ENCODE measurements around the gene TEX53. TPM values are rescaled to one million over a fixed set of nuclear protein-coding genes. Genes with fewer than 3 reads are reported as not detected.

TEX53 gene
- total RNA-seq, 4 donors from 2014 or later: not detected

DNA sequence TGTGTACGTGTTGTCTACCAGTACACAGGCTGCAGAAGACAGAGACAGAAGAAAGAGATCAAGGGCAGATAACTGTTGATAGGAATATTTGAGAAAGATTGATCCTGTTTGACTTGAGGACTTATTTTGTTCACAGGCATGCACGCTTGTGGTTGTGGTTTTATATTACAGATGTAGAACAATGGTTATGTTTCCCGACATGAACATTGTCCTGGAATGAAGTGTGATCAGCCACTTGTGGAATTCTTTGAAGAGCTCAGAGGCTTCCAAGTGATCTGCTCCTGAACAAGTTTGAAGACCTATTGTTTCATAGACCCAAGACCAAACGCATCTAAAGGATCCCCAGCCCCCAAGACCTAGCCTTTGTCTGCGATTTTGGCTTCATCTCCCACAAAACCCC lies 13.7 kb downstream of the TEX53 start:
- WGBS, 2 donors: 84 to 88% methylated on average over 5 of the region's 5 CpGs
- intact Hi-C loops (cut with DNase I; ENCODE audit: low total_unique reads): no loop called here
- DNase-seq (ENCODE audit: low spot score in 2 of 2): no peak
- no peak for TF ChIP-seq POLR2A (IDR thresholded peaks at IDR 0.05)
- TF ChIP-seq, protein P1, sequence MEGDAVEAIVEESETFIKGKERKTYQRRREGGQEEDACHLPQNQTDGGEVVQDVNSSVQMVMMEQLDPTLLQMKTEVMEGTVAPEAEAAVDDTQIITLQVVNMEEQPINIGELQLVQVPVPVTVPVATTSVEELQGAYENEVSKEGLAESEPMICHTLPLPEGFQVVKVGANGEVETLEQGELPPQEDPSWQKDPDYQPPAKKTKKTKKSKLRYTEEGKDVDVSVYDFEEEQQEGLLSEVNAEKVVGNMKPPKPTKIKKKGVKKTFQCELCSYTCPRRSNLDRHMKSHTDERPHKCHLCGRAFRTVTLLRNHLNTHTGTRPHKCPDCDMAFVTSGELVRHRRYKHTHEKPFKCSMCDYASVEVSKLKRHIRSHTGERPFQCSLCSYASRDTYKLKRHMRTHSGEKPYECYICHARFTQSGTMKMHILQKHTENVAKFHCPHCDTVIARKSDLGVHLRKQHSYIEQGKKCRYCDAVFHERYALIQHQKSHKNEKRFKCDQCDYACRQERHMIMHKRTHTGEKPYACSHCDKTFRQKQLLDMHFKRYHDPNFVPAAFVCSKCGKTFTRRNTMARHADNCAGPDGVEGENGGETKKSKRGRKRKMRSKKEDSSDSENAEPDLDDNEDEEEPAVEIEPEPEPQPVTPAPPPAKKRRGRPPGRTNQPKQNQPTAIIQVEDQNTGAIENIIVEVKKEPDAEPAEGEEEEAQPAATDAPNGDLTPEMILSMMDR (IDR thresholded peaks at IDR 0.05): no peak
- no peak overlapping the region for H3K4me3 ChIP-seq (ENCODE audit: low read depth, poor library complexity, severe bottlenecking)

GRCh38 chr9:114643001-114643400 lies 14.6 kb downstream of the TEX53 start:
- DNase-seq (ENCODE audit: low spot score in 2 of 2): no peak
- TF ChIP-seq POLR2A (IDR thresholded peaks at IDR 0.05): no peak
- TF ChIP-seq, protein P1 (IDR thresholded peaks at IDR 0.05): no peak
- no peak overlapping the region for H3K4me3 ChIP-seq (ENCODE audit: low read depth, poor library complexity, severe bottlenecking)
- WGBS, 2 donors: 82 to 83% methylated on average over 8 of the region's 8 CpGs
- intact Hi-C loops (cut with DNase I; ENCODE audit: low total_unique reads): no loop called here

DNA sequence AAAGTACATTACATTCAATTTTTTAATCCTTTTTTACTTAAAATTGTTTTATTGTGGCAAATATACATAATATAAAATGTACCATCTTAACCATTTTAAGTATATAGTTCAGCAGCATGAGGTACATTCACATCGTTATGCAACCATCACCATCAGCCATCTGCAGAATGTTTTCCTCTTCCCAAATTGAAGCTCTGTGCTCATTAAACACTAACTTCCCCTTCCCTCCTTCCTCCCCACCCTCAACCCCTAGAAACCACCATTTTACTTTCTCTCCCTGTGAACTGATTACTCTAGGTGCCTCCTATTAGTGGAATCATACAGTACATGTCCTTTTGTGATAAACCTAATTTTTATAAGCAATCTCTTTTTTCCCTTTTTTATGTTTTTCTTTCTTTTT lies 15.6 kb downstream of the TEX53 start:
- no peak for DNase-seq (ENCODE audit: low spot score in 2 of 2)
- intact Hi-C loops (cut with DNase I; ENCODE audit: low total_unique reads): no loop called here
- WGBS, 2 donors: 72 to 74% methylated on average over 1 of the region's 1 CpG
- H3K4me3 ChIP-seq (ENCODE audit: low read depth, poor library complexity, severe bottlenecking): no peak overlapping the region
- TF ChIP-seq, protein P1 (IDR thresholded peaks at IDR 0.05): no peak
- TF ChIP-seq POLR2A (IDR thresholded peaks at IDR 0.05): no peak

DNA sequence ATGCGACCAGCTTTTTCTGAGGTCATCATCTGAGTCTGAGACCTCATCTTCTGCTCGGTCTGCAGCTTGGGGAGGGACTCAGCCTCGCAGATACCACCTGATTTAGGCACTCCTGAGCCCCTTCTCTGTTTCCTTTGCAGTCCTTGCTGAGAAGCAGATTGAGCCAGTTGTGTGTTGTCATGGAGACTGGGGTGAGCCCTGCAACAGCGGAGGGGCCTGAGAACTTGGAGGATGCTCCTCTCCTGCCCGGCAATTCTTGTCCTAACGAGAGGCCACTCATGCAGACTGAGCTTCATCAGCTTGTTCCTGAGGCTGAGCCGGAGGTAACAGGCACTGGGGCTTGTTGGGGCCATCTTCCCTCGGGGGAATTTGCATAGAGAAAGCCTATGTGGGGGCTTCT lies 19.2 kb downstream of the TEX53 start:
- no peak for TF ChIP-seq POLR2A (IDR thresholded peaks at IDR 0.05)
- TF ChIP-seq, protein P1 (IDR thresholded peaks at IDR 0.05): no peak
- intact Hi-C loops (cut with DNase I; ENCODE audit: low total_unique reads): no loop called here
- DNase-seq (ENCODE audit: low spot score in 2 of 2): peak in 1 of 2 donors; percentile 54
- H3K4me3 ChIP-seq (ENCODE audit: low read depth, poor library complexity, severe bottlenecking): no peak overlapping the region
- 87 to 89% methylated on average over 8 of the region's 8 CpGs for WGBS, 2 donors

DNA sequence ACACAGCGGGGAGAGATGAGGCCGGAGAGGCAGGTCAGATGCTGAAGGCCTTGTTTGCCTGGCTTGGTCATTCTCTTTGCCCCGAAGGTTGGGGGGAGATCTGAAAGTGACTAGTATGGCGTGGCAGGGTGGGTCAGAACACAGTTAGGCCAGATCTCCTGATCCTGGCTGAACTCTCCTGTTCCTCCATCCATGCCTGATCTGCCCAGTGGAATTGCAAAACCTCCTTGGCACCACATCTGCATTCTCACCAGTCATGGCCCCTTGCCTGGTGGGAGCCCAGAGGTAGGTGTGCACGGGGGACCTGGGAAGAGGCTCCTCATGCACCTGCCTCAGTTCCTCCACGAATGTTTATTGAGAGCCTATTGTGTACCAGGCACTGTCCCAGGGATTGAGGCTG lies 23.2 kb downstream of the TEX53 start:
- intact Hi-C loops (cut with DNase I; ENCODE audit: low total_unique reads): no loop called here
- no peak for TF ChIP-seq POLR2A (IDR thresholded peaks at IDR 0.05)
- TF ChIP-seq, protein P1 (IDR thresholded peaks at IDR 0.05): no peak
- H3K4me3 ChIP-seq (ENCODE audit: low read depth, poor library complexity, severe bottlenecking): no peak overlapping the region
- DNase-seq (ENCODE audit: low spot score in 2 of 2): no peak
- WGBS, 2 donors: 88 to 97% methylated on average over 5 to 6 of the region's 6 CpGs

- no peak for TF ChIP-seq POLR2A (IDR thresholded peaks at IDR 0.05)
- TF ChIP-seq, protein P1 (IDR thresholded peaks at IDR 0.05): no peak
- intact Hi-C loops (cut with DNase I; ENCODE audit: low total_unique reads): no loop called here
- 83 to 94% methylated on average over 11 of the region's 11 CpGs for WGBS, 2 donors
- no peak for DNase-seq (ENCODE audit: low spot score in 2 of 2)
- no peak overlapping the region for H3K4me3 ChIP-seq (ENCODE audit: low read depth, poor library complexity, severe bottlenecking)
Observed at GRCh38 chr9:114633438-114634089, 24.0 kb downstream of the TEX53 start.

Measured in lower leg skin (tissue), 4 donors.